ENCODE results near the gene HELT.
A peak's percentile ranks its signal among the peaks of the same experiment; 100 is the strongest.
"Not testable (repeated sequence)": the region's sequence is repeated elsewhere in the genome, so short reads cannot be mapped to it uniquely, and the experiment has no call there.

Gene HELT

GRCh38 chr4:185017964-185018772, at the start of gene HELT:
Gene HELT, plus strand, starts transcription at chr4:185018490. Its CDS starts 439 bp downstream, at chr4:185018929.
- no peak for DNase-seq

GRCh38 chr4:184968784-184969201, 49.5 kb upstream of the HELT start:
- DNase-seq, result no peak

- DNase-seq, result no peak
These were observed 48.7 kb upstream of the HELT start for GRCh38 chr4:184969610-184970009.

GRCh38 chr4:184972991-184973390, 45.3 kb upstream of the HELT start:
- no peak for DNase-seq

- not testable (repeated sequence) for DNase-seq
These were observed 41.9 kb upstream of the HELT start for GRCh38 chr4:184976348-184976747.

GRCh38 chr4:184977747-184978146, 40.5 kb upstream of the HELT start:
- no peak for DNase-seq

GRCh38 chr4:184978211-184978610, 40.1 kb upstream of the HELT start:
- no peak for DNase-seq

GRCh38 chr4:184979461-184980124, 38.7 kb upstream of the HELT start:
- no peak for DNase-seq

- DNase-seq, result no peak
These were observed 38.0 kb upstream of the HELT start for GRCh38 chr4:184980261-184980660.

- peak; percentile 62 for DNase-seq
These were observed 34.5 kb upstream of the HELT start for GRCh38 chr4:184983672-184984356.

- DNase-seq, result no peak
These were observed 30.7 kb upstream of the HELT start for GRCh38 chr4:184987493-184988031.

- no peak for DNase-seq
These were observed 29.7 kb upstream of the HELT start for GRCh38 chr4:184988611-184989010.

- not testable (repeated sequence) for DNase-seq
These were observed 29.0 kb upstream of the HELT start for GRCh38 chr4:184989283-184989682.

- DNase-seq, result not testable (repeated sequence)
These were observed 28.2 kb upstream of the HELT start for GRCh38 chr4:184990131-184990530.

GRCh38 chr4:184991860-184992259, 26.4 kb upstream of the HELT start:
- no peak for DNase-seq

GRCh38 chr4:184992422-184992821, 25.9 kb upstream of the HELT start:
- no peak for DNase-seq

GRCh38 chr4:184993247-184993646, 25.0 kb upstream of the HELT start:
- no peak for DNase-seq

- no peak for DNase-seq
These were observed 24.2 kb upstream of the HELT start for GRCh38 chr4:184994010-184994622.

- no peak for DNase-seq
These were observed 23.7 kb upstream of the HELT start for GRCh38 chr4:184994623-184995010.

- not testable (repeated sequence) for DNase-seq
These were observed 20.6 kb upstream of the HELT start for GRCh38 chr4:184997656-184998055.

- DNase-seq, result no peak
These were observed 15.5 kb upstream of the HELT start for GRCh38 chr4:185002784-185003183.

GRCh38 chr4:185003596-185004351, 14.5 kb upstream of the HELT start:
- DNase-seq, result no peak

Measured in activated CD4-positive, alpha-beta T cell treated with anti-CD3 and anti-CD28 coated beads, Interleukin-2, Interleukin-6, amounts not matched to agents 100 ng/mL and 50 ng/mL, durations not matched to agents 16 hours and 8 hours (primary cell).